GM12891 (cell line): ENCODE measurements around the gene PIGBOS1.

Experiments
- POLR2A ChIP-seq: IDR thresholded peaks from 2 replicates; pipeline ENCODE4 v1.6.1; 2011; ENCODE audit warnings: low read depth, low read length, control low read depth
- POLR2AphosphoS5 ChIP-seq: IDR thresholded peaks from 2 replicates; pipeline ENCODE4 v1.6.1; 2011; ENCODE audit warnings: low read depth, low read length, control low read depth
- POU2F2 ChIP-seq: IDR thresholded peaks from 2 replicates; pipeline ENCODE4 v1.6.1; 2011; ENCODE audit warnings: low read depth, mild to moderate bottlenecking, control low read depth, low read length, moderate library complexity
- SPI1 ChIP-seq: IDR thresholded peaks from 2 replicates; pipeline ENCODE4 v1.6.1; 2011; ENCODE audit warnings: low read depth, low read length, control low read depth
- TAF1 ChIP-seq: IDR thresholded peaks from 2 replicates; pipeline ENCODE4 v1.6.1; 2011; ENCODE audit warnings: low read depth, low read length, control low read depth

GRCh38 chr15:55320238-55320550 is 1.3 kb upstream of the PIGBOS1 start:
- TF ChIP-seq POLR2AphosphoS5 (no peak), POLR2A (no peak), TAF1 (no peak), POU2F2 (no peak), SPI1 (no peak)
